Measurements from ENCODE around the gene KCNQ2. TPM values are rescaled to one million over a fixed set of nuclear protein-coding genes. Genes with fewer than 3 reads are reported as not detected.

KCNQ2 gene
- total and polyA plus RNA-seq, 10 of the 15 experiments (the other 5 are each of a cell fraction or from before 2014, with no cell fraction given): 0.06 to 0.49 (median 0.26) TPM; not detected in 7

DNA sequence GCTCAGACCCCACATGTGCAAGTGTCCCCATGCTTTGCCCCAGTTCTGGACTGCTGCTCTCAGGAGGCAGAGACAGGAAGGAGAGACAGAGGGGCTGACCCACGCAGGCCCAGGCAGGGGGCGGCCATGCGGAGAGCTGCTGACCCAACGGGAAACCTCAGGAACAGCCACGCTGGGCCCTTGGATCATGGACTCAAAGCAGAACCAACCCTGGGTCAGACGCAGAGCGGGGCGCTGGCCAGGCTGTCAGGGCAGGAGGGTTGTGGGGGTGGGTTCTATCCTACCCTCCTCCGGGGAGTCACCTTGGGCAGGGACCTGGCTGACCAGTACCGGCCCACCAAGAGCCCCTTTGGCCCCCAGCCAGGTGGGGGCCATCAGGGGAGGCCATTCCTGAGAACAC is 2.0 kb downstream of the KCNQ2 start:
- ChIA-PET POLR2A (no interaction called here), CTCF (no interaction called here), RAD21 (ENCODE audit: unreplicated experiment) (no interaction called here), SMC1A (ENCODE audit: uncharacterized antibody, unreplicated experiment) (no interaction called here)
- Histone ChIP-seq H3K4me2 (ENCODE audit: control insufficient read depth, insufficient read depth) (no peak overlapping the region), H3K36me3 (ENCODE audit: control insufficient read depth in 2 of 2, insufficient read depth in 2 of 2, low read length in 1 of 2) (no peaks in the 10 kb centered on the region), H3K79me2 (ENCODE audit: control insufficient read depth, insufficient read depth, low read length) (no peaks in the 10 kb centered on the region), H3K27ac (ENCODE audit: control insufficient read depth, insufficient read depth) (no peak overlapping the region), H2AFZ (ENCODE audit: control insufficient read depth, low read depth, low read length) (no peak overlapping the region), H3K4me3 (no peak overlapping the region), H3K9me3 (replicated peaks; ENCODE audit: control insufficient read depth, insufficient read depth, low read length) (no peaks in the 10 kb centered on the region), H3K4me1 (ENCODE audit: control insufficient read depth, insufficient read depth, low read length) (no peaks in the 10 kb centered on the region), H3K27me3 (replicated peaks in 1 of 2; ENCODE audit: control insufficient read depth in 2 of 2, insufficient read depth in 2 of 2, low read length in 1 of 2) (peaks cover 3 to 9% of the 10 kb centered on the region in 2 experiments; a peak in 3 of 4 replicates), H3K9ac (ENCODE audit: control insufficient read depth, insufficient read depth, low read length) (no peak overlapping the region), H4K20me1 (ENCODE audit: control insufficient read depth, insufficient read depth) (no peaks in the 10 kb centered on the region)
- DNase-seq (ENCODE audit: low read depth, low spot score): no peak
- ATAC-seq: no peak
- no TSS peak for BruUV-seq (replicated peaks)
- TF ChIP-seq PKNOX1 (IDR thresholded peaks at IDR 0.05) (no peak), TARDBP (IDR thresholded peaks at IDR 0.05; ENCODE audit: borderline replicate concordance) (no peak), CTCF (IDR thresholded peaks at IDR 0.05 in 2 of 3, conservative IDR thresholded peaks at IDR 0.05 in 1 of 3; ENCODE audit: control insufficient read depth in 2 of 3, extremely low read depth in 1 of 3, insufficient read depth in 1 of 3, low read depth in 3 of 3, low read length in 3 of 3) (no peak), CBX5 (IDR thresholded peaks at IDR 0.05; ENCODE audit: low read depth) (no peak), NR2C1 (IDR thresholded peaks at IDR 0.05) (no peak), POLR2AphosphoS5 (IDR thresholded peaks at IDR 0.05; ENCODE audit: low read length) (no peak)
- TF ChIP-seq, protein P1, sequence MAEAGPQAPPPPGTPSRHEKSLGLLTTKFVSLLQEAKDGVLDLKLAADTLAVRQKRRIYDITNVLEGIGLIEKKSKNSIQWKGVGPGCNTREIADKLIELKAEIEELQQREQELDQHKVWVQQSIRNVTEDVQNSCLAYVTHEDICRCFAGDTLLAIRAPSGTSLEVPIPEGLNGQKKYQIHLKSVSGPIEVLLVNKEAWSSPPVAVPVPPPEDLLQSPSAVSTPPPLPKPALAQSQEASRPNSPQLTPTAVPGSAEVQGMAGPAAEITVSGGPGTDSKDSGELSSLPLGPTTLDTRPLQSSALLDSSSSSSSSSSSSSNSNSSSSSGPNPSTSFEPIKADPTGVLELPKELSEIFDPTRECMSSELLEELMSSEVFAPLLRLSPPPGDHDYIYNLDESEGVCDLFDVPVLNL (IDR thresholded peaks at IDR 0.05; ENCODE audit: low read depth, low read length): no peak
- no peak for FAIRE-seq
- 26% methylated on average over 10 of the region's 10 CpGs for WGBS (ENCODE audit: insufficient coverage, insufficient replicate concordance, low lambda C conversion rate, missing lambda C conversion rate)
- in situ Hi-C loops (cut with MboI): no loop called here
- intact Hi-C loops (cut with micrococcal nuclease; ENCODE audit: unreplicated experiment): no loop called here
